T-helper 22 cell (primary cell): Measurements from ENCODE around the gene MYEOV.

Experiments
- DNase-seq: peaks from one replicate; pipeline ENCODE4 v3.0.0-alpha.2; 2020; ENCODE audit warnings: low read depth

Gene MYEOV

GRCh38 chr11:69286374-69287371 lies 7.3 kb upstream of the MYEOV start:
- no peak for DNase-seq

DNA sequence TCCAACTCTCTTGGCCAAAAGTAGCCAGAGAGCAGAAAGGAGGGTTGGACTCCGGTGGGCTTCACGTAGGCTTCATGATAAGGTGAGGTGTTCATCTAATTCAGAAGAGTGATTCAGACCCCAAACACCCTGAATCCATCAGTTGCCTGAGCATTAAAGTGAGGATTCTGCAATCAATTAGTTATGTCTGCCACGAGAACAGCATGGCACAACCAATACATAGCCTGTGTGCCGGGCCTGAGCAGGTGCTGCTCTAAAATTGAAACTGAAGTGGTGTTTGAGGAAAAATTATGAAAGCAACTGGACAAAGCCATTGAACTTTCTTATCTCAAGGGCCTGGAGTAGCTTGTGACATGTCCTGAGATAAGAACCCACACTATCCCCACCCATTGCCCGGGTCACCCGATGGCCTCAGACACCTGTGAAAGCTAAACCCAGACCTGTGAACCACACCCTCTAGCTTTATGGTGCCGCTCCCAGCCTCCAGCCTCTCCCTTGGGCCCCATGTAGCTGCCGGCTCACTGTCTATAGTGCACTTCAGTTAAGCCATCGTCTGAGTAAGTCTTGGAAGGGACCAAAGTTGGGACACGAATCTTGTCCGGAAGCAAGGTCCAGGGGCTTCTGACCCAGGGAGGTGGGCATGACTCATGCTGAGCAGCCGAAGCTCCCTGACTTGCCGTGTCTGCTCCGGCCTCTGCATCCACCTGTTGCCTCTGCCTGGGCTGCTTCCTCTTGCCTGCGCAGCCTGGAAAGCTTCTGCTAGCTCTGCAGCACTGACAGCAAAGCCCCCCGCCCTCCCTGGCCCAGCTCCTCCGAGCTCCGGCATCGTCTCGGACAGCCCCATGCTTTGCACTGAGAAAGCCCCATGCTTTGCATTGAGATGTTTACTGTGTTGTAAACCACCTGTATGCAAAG lies 5.7 kb upstream of the MYEOV start:
- no peak for DNase-seq

DNA sequence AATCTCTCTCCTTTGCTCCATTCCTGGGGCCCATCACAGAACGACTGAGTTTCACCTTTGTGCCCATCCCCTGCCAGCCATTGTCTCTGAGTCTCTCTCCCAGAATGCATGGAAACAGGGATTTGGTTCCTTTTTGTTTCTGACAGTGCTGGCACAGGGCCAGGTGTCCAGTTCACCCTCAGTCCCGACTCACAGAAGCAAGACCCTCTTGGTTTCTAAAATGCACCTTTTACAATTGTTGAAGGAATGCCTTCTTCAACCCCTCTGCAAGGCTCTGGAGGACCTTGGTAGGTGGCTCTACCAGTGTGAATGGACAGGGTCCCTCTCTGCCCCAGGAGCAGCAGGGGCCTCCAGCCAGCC lies 5.1 kb upstream of the MYEOV start:
- DNase-seq, result no peak

GRCh38 chr11:69290806-69291205 lies 3.1 kb upstream of the MYEOV start:
- no peak for DNase-seq

GRCh38 chr11:69291459-69292110 lies 2.4 kb upstream of the MYEOV start:
- DNase-seq, result no peak

- no peak for DNase-seq
These were observed 1.7 kb upstream of the MYEOV start for GRCh38 chr11:69292221-69292648.

DNA sequence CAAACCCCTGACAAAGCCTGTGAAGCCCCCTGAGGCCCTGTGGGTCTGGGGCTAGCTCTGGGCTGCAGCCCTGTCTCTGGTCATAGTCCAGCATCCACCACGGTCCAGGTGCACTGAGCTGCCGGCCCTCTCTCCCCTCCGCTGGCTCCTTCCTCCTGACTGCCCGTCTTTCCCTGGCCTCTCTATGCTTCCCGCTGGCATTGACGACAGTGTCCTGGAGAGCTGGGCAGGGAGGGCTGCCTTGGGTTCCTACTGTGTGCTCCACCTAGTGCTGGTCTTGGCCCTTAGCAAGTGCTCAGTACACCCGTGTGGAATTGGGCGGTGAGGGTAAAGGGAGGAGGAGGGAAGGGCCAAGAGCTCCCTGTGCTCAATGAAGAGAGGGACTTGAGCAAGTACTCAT lies 868 bp upstream of the MYEOV start:
- no peak for DNase-seq

DNA sequence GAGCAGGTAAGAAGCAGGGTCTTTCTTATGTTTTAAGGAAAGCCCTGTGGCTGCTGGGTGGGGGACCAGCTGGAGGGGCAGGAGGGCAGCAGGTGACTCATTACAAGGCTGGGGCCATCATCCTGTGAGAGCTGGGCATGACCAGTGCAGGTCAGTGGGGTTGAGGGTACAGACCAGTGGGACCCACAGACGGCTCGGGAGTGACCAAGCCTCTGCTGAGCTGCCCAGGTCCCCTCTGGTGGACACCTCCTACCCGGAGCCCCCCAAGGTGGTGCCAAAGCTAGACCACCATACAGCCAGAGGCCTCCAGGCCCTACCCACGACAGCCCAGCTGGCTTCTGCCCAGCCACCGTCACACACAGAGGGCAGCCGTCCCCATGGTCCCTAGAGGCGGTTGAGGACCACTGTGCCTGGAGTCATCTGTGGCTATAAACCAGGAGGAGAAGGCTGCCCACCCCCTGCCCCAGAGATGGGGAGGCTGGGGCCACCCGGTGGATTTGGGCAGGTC lies 670 bp downstream of the MYEOV start:
- no peak for DNase-seq

- no peak for DNase-seq
These were observed 1.4 kb downstream of the MYEOV start for GRCh38 chr11:69295079-69295994.

DNA sequence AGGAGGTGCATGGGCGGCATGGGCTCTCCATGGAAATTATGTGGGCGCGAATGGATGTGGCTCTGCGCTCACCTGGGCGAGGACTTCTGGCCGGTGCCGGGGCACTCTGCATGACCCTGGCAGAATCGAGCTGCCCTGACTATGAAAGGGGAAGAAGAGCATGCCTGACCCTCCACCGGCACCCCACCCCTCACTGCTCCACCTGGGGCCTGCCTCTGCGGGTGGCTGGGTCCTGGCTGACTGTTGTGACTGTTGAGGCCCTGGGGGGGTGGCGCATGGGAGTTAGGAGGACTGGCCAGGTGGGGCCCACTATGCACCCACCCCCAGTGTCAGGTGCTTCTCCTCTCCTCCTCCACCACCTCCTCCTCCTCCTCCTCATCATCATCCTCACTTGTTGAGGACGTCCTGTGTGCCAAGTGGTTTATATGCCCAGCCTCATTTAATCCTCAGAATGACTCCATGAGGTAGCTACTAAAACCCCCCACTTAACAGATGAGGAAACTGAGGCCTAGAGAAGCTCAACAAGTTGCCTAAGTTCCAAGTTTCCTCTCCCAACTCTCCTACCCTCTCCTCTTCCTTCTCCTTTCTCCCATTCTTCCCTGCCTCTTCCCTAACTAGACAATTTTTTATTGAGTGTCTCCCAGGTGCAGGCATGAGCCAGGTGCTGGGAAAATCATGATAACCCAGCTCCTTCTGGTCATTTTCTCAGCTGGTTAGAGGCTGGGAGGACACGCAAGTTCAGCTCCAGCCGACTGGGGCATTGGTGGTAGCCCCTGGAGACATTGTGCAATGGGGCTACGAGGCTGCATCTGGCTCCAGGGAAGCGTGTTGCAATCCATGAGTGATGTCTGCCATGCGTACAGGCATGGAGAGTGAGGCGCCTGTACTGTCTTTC lies 2.3 kb downstream of the MYEOV start:
- DNase-seq, result no peak

GRCh38 chr11:69296890-69297786 lies 3.2 kb downstream of the MYEOV start:
- DNase-seq, result peak; percentile 73

DNA sequence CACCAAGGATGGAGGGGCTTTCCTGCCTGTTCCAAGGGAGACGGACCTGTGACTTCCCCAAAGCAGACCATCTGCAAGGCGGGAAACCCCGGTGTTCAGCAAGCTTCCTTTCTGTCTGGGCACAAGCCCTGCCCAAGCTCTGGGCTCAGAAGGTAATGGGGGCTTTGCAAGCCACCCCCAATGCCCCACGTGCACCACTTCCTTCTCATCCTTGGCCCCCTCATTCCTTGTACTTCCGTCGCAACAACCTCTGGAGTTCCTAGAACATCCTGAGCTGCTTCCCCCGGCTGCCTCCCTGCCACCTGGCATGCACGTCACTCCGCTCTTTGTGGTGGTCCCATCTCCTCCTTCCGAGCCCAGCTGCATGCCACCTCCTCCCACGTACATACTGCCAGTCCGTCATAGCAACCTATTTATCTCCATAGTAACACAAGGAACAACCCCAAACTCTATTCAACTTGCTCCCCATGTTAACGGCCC lies 3.9 kb downstream of the MYEOV start:
- DNase-seq, result peak; percentile 53

DNA sequence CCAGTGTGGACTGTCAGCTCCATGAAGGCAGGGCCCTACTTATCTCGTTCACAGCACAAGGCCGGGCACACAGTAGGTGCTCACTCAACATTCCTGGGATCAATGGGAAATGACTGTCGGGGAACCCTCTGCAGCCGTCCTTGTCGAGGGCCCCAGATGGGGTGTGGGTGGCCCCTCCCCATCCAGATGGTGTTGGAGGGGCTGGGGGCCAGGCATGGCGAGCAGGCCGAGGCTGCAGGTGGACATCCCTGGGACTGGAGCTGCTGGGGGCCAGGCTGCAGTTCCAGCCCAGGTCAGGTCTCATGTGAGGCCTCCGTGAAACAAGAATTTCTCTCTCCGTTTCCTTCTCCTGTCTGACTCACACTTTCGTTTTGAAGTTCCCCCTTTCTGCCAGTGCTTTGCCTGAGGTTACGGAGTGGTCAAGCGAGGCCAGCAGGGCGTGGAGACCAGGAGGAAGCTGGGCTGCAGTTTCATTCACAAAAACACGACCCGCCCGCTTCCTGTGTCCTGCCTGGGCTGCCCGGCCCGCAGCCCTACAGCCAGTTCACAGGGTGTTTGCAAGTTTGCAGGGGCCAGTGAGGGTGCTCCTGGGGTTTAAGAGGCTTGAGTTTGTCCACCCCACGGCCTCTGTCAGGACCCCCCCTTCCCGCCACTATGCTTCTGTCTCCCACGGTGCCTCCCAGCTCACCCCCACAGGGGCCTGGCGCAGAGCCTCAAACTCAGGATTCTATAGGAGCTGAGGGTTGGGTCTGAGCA lies 4.5 kb downstream of the MYEOV start:
- DNase-seq, result no peak

DNA sequence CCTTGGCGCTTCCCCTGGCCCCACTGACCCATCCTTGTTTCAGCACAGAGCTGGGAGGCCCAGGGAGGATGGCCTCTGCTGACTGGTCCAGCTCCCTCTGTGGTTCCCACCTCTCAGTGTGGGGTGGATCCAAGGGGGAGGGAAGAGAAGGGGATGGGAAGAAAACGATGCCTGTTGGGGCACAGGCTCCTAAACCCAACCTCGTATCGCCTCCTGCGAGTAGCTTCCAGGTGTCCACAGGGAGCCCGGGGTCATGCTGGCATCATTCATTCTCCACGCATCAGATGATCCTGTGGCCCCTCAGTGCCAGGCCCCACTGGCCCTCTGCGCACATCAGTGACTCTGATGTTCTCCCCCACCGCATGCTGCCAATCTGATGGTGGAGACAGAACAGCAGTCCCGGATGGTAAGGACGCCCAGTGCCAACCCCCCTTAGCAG lies 5.1 kb downstream of the MYEOV start:
- DNase-seq, result no peak

GRCh38 chr11:69299572-69299971 lies 5.6 kb downstream of the MYEOV start:
- DNase-seq, result no peak

DNA sequence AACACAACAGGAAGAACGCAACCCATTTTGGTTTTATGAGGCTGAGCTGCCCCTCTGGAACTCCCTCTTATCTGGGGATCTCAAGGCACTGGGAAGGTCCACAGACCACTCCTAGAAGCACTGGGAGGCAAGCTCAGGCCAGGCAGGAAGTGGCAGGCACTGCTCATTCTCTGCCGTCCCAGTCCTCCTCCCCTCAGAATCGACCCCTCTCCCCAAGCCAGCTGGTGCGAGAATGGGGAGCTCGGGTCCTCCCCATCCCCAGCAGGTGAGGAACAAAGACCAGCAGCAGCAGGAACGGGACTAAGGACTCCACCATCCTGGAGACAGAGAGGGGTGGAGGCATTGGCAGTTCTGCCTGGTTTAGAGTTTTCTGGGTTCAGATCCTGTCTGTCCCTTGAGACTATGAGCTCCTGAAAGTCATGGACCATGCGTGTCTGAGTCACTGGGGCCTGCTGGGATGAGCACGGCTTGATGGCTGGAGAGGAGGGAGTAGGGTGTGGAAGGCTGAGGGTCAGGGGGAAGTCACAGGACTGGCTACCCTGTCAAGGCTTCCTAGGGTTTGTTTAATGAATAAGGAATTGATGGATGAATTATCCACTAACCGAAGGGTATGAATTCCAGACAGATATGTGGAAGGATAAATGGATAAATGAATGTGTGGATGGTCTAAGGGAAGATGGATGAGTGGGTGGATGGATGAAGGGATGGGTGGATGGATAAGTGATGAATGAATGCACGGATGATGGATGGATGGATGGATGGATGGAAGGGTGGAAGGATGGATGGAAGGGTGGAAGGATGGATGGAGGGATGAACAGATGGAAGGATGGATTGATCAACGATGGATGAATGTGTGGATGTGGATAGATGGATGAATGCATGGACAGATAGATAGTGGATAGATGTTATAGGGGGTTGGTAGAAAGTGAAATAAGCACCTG lies 6.4 kb downstream of the MYEOV start:
- DNase-seq, result no peak

DNA sequence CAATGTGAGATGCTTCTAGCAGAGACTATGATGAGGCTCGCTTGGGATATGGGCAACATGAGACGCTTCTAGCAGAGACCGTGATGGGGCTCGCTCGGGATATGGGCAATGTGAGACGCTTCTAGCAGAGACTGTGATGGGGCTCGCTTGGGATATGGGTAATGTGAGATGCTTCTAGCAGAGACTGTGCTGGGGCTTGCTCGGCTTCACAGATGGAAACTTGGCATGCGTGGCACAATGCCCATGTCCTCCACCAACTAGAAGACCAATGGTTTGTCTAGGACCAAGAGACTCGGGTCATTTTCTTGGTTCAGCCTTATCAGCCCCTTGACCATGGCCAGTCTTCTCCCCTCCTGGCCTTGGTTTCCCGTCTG lies 7.1 kb downstream of the MYEOV start:
- DNase-seq, result no peak
